Stimulated activated CD4-positive, alpha-beta T cell treated with anti-CD3 and anti-CD28 coated beads, TNF-alpha, amount 100 ng/mL, for 24 hours (primary cell): Measurements from ENCODE around the gene KCNJ6.
"Not testable (repeated sequence)": the region's sequence is repeated elsewhere in the genome, so short reads cannot be mapped to it uniquely, and the experiment has no call there.

Source experiments
- DNase-seq, 3 experiments: peaks; one replicate each; pipeline ENCODE4 v3.0.0-alpha.2; 2020; ENCODE audit warnings: low read depth in 3 of 3

Gene KCNJ6

GRCh38 chr21:37644636-37645035 lies 271.6 kb downstream of the KCNJ6 start:
- no peak for DNase-seq

GRCh38 chr21:37643862-37644261 lies 272.4 kb downstream of the KCNJ6 start:
- DNase-seq, result not testable (repeated sequence)

- peak in 2 of 3 experiments; percentile 6 to 9 for DNase-seq
Measured at GRCh38 chr21:37642493-37642892, 273.8 kb downstream of the KCNJ6 start.

GRCh38 chr21:37639756-37640155 lies 276.5 kb downstream of the KCNJ6 start:
- no peak for DNase-seq

GRCh38 chr21:37636152-37636860 lies 280.0 kb downstream of the KCNJ6 start:
- DNase-seq, result no peak

GRCh38 chr21:37631319-37632117 lies 284.7 kb downstream of the KCNJ6 start:
- DNase-seq, result no peak

GRCh38 chr21:37630872-37631271 lies 285.4 kb downstream of the KCNJ6 start:
- no peak for DNase-seq

GRCh38 chr21:37628362-37628761 lies 287.9 kb downstream of the KCNJ6 start:
- no peak for DNase-seq

GRCh38 chr21:37627561-37627960 lies 288.7 kb downstream of the KCNJ6 start:
- no peak for DNase-seq

GRCh38 chr21:37627074-37627473 lies 289.2 kb downstream of the KCNJ6 start:
- no peak for DNase-seq

- no peak for DNase-seq
Measured at GRCh38 chr21:37626320-37626719, 289.9 kb downstream of the KCNJ6 start.

GRCh38 chr21:37623689-37624088 lies 292.6 kb downstream of the KCNJ6 start:
- no peak for DNase-seq

GRCh38 chr21:37623183-37623582 lies 293.1 kb downstream of the KCNJ6 start:
- DNase-seq, result no peak

- DNase-seq, result no peak
Measured at GRCh38 chr21:37622755-37623154, 293.5 kb downstream of the KCNJ6 start.

GRCh38 chr21:37620401-37620800 lies 295.9 kb downstream of the KCNJ6 start:
- no peak for DNase-seq

GRCh38 chr21:37619464-37619974 lies 296.7 kb downstream of the KCNJ6 start:
- no peak for DNase-seq

GRCh38 chr21:37618081-37618480 lies 298.2 kb downstream of the KCNJ6 start:
- DNase-seq, result no peak

GRCh38 chr21:37615962-37616361 lies 300.3 kb downstream of the KCNJ6 start:
- no peak for DNase-seq

GRCh38 chr21:37614351-37614875 lies 301.8 kb downstream of the KCNJ6 start:
- DNase-seq, result no peak

GRCh38 chr21:37607081-37607480 lies 309.2 kb downstream of the KCNJ6 start:
- DNase-seq, result no peak

- no peak for DNase-seq
Measured at GRCh38 chr21:37606549-37606948, 309.7 kb downstream of the KCNJ6 start.

- no peak for DNase-seq
Measured at GRCh38 chr21:37605006-37605405, 311.3 kb downstream of the KCNJ6 start.

GRCh38 chr21:37603129-37603528 lies 313.1 kb downstream of the KCNJ6 start:
- no peak for DNase-seq
